Lower leg skin (tissue), 3 donors: Measurements from ENCODE around the gene NEGR1.

Experiments
- CTCF ChIP-seq, 3 donors: fragments of 450-650 bp; IDR thresholded peaks; one replicate each; pipeline ENCODE4 v1.5.1; 2016; ENCODE audit warnings: antibody characterized with exemption in 3 of 3, mild to moderate bottlenecking in 3 of 3, moderate library complexity in 2 of 3
- POLR2A ChIP-seq, 2 donors: fragments of 450-650 bp; IDR thresholded peaks; one replicate each; pipeline ENCODE4 v1.6.1; 2016 to 2017; ENCODE audit warnings: antibody characterized with exemption in 2 of 2, mild to moderate bottlenecking in 1 of 2, moderate library complexity in 1 of 2

GRCh38 chr1:72003092-72003491 is 279.2 kb downstream of the NEGR1 start:
- TF ChIP-seq CTCF (IDR thresholded peaks at IDR 0.05) (no peak), POLR2A (IDR thresholded peaks at IDR 0.05) (no peak)
